HepG2 (cell line): ENCODE results near the gene SIRT7. TPM values are rescaled to one million over a fixed set of nuclear protein-coding genes. Genes with fewer than 3 reads are reported as not detected.
A peak's percentile ranks its signal among the peaks of the same experiment; 100 is the strongest.

Experiments used
- AHR ChIP-seq: IDR thresholded peaks from 2 replicates; pipeline ENCODE4 v1.6.1; 2018; ENCODE audit warnings: missing genetic modification reagents, missing compliant biosample characterization
- ETV5 ChIP-seq: IDR thresholded peaks from 2 replicates; pipeline ENCODE4 v1.6.1; 2018; ENCODE audit warnings: missing biosample characterization, missing genetic modification reagents, inconsistent platforms, borderline replicate concordance
- HOXA3 ChIP-seq: sonication (generic); formaldehyde crosslinking; IDR thresholded peaks from 2 replicates; pipeline ENCODE4 v1.5.0; 2020; ENCODE audit warnings: missing genetic modification reagents
- JUNB ChIP-seq: sonication (generic); formaldehyde crosslinking; IDR thresholded peaks from 2 replicates; pipeline ENCODE4 v1.8.0; 2022; ENCODE audit warnings: missing genetic modification reagents, mild to moderate bottlenecking, borderline replicate concordance
- KIAA2018 ChIP-seq: sonication (generic); formaldehyde crosslinking; IDR thresholded peaks from 2 replicates; pipeline ENCODE4 v1.5.0; 2020; ENCODE audit warnings: mild to moderate bottlenecking, missing genetic modification reagents, borderline replicate concordance
- POGZ ChIP-seq: sonication (generic); formaldehyde crosslinking; IDR thresholded peaks from 2 replicates; pipeline ENCODE4 v1.4.0; 2020; ENCODE audit warnings: mild to moderate bottlenecking, missing genetic modification reagents
- POLR2A ChIP-seq, 2 experiments: IDR thresholded peaks; 2 replicates each; pipeline ENCODE4 v1.6.1; 2011; ENCODE audit warnings: low read depth in 2 of 2, low read length in 2 of 2, mild to moderate bottlenecking in 1 of 2, moderate library complexity in 1 of 2; ENCODE audit not compliant: insufficient read depth in 1 of 2
- SSRP1 ChIP-seq: IDR thresholded peaks from 2 replicates; pipeline ENCODE4 v1.6.1; 2016; ENCODE audit warnings: control low read depth
- ZFP82 ChIP-seq: sonication (generic); formaldehyde crosslinking; IDR thresholded peaks from 2 replicates; pipeline ENCODE4 v1.5.1; 2020; ENCODE audit warnings: mild to moderate bottlenecking, missing genetic modification reagents, borderline replicate concordance
- ZNF224 ChIP-seq: sonication (generic); formaldehyde crosslinking; IDR thresholded peaks from 2 replicates; pipeline ENCODE4 v1.5.0; 2020; ENCODE audit warnings: mild to moderate bottlenecking, missing genetic modification reagents
- ZNF362 ChIP-seq: sonication (generic); formaldehyde crosslinking; IDR thresholded peaks from 2 replicates; pipeline ENCODE4 v1.4.0; 2020; ENCODE audit warnings: missing genetic modification reagents, mild to moderate bottlenecking, borderline replicate concordance
- ZNF430 ChIP-seq: sonication (generic); formaldehyde crosslinking; IDR thresholded peaks from 2 replicates; pipeline ENCODE4 v1.9.0; 2021; ENCODE audit warnings: mild to moderate bottlenecking, missing genetic modification reagents
- ZNF639 ChIP-seq: conservative IDR thresholded peaks from 2 replicates; pipeline ENCODE4 v1.6.1; 2018; ENCODE audit warnings: missing genetic modification reagents
- ZNF800 ChIP-seq: sonication (generic); formaldehyde crosslinking; IDR thresholded peaks from 2 replicates; pipeline ENCODE4 v1.4.0; 2020; ENCODE audit warnings: missing genetic modification reagents
- ZNF816 ChIP-seq: sonication (generic); formaldehyde crosslinking; IDR thresholded peaks from 2 replicates; pipeline ENCODE4 v1.8.0; 2022; ENCODE audit warnings: missing genetic modification reagents, mild to moderate bottlenecking, borderline replicate concordance
- ZSCAN20 ChIP-seq: sonication (generic); formaldehyde crosslinking; IDR thresholded peaks from 2 replicates; pipeline ENCODE4 v1.4.0; 2020; ENCODE audit warnings: missing genetic modification reagents, mild to moderate bottlenecking, borderline replicate concordance
- polyA plus RNA-seq, 8 experiments: library from polyadenylated mRNA; depleted of rRNA in 3 of 8; stranded (reverse) in 7 of 8; unstranded in 1 of 8; fragments of >200 nt; fragmentation: Illumina TruSeq in 4 of 8; extraction: Trizol in 4 of 8; gene quantifications; 2 replicates each; pipeline versions ENCODE4 v1.2.1 to v1.2.3, GENCODE V29; 2011 to 2016; ENCODE audit warnings: low read depth in 4 of 8, missing spikeins in 1 of 8, mixed read lengths in 1 of 8; ENCODE audit not compliant: insufficient read depth in 1 of 8
- total RNA-seq, 5 experiments: library from RNA; depleted of rRNA; stranded (reverse); fragments of >200 nt; fragmentation: Illumina TruSeq; extraction: Trizol; gene quantifications; 2 replicates each; pipeline ENCODE4 v1.2.3, GENCODE V29; 2016; ENCODE audit warnings: low read depth in 1 of 5

Gene SIRT7
- total and polyA plus RNA-seq, 2 of the 13 experiments (the other 11 are each of a cell fraction or from before 2014, with no cell fraction given), result 8.3 to 24.8 TPM

GRCh38 chr17:81867170-81867990 is 50.6 kb downstream of the SIRT7 start (continued):
- TF ChIP-seq KIAA2018 (CRISPR knock-in tag) (no peak), JUNB (CRISPR knock-in tag) (no peak), ZNF639 (no peak), ZNF362 (peak; percentile 25; the same call in 1 of the 2 replicates), POLR2A (IDR thresholded peaks at IDR 0.05; ENCODE audit: insufficient read depth in 1 of 2, low read depth in 2 of 2, low read length in 2 of 2) (peak in 1 of 2 experiments; percentile 19; a peak in 2 of 4 replicates), ZSCAN20 (peak; percentile 53; the same call in 1 of the 2 replicates), SSRP1 (peak; percentile 95), ZNF224 (CRISPR knock-in tag) (no peak), AHR (CRISPR knock-in tag) (0 out of 2 replicates have a peak, but pooled peaks have one; percentile 63), ZNF800 (CRISPR knock-in tag) (0 out of 2 replicates have a peak, but pooled peaks have one; percentile 40), ETV5 (CRISPR knock-in tag) (no peak), ZNF430 (CRISPR knock-in tag) (peak; percentile 65), ZNF816 (CRISPR knock-in tag) (peak; percentile 85; the same call in 1 of the 2 replicates), ZFP82 (CRISPR knock-in tag) (peak; percentile 87; the same call in 1 of the 2 replicates), HOXA3 (CRISPR knock-in tag) (no peak; the same call in 1 of the 2 replicates), POGZ (CRISPR knock-in tag) (peak; percentile 44; the same call in 1 of the 2 replicates)
